Measurements from ENCODE around the gene PRKAA1. TPM values are rescaled to one million over a fixed set of nuclear protein-coding genes. Genes with fewer than 3 reads are reported as not detected.
"Not testable (repeated sequence)": the region's sequence is repeated elsewhere in the genome, so short reads cannot be mapped to it uniquely, and the experiment has no call there.

PRKAA1 gene
- total RNA-seq, 1 donor from 2014 or later: 41.2 TPM

- H3K4me1 ChIP-seq (ENCODE audit: control insufficient read depth in 3 of 3, insufficient read depth in 3 of 3, low read length in 3 of 3); H3K9me3 ChIP-seq (ENCODE audit: control insufficient read depth in 3 of 3, low read length in 3 of 3): not testable (repeated sequence)
Observed at GRCh38 chr5:40825461-40826043, 27.4 kb upstream of the PRKAA1 start.

DNA sequence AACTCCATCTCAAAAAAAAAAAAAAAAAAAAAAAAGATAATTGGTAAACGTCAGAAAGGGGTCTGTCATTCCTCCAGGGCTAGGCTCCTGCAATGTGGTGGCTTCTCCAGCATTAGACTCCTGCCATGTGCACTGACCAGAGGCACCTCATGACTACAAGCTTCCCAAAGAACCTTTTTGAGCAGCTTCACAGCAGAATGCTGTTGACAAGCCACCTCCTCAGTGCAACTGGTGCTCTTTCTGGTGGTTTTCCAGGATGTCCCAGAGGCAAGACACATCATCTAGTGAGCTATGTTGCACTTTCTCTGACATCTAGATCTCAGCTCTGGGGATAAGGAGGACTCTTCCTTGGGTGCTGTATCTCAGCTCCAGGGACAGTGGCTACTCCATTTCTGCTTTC lies 25.3 kb upstream of the PRKAA1 start:
- Histone ChIP-seq H3K4me1 (ENCODE audit: control insufficient read depth in 3 of 3, insufficient read depth in 3 of 3, low read length in 3 of 3) (no peaks in the 10 kb centered on the region), H3K27ac (ENCODE audit: low read depth, low read length) (no peak overlapping the region), H3K36me3 (ENCODE audit: control insufficient read depth in 3 of 3, insufficient read depth in 3 of 3, low read length in 3 of 3) (peaks cover 10 to 19% (median 17%) of the 10 kb centered on the region in 3 donors), H3K4me3 (ENCODE audit: low read length in 3 of 3) (no peak overlapping the region), H3K9ac (ENCODE audit: low read depth in 1 of 3, low read length in 3 of 3) (no peak overlapping the region), H3K9me3 (ENCODE audit: control insufficient read depth in 3 of 3, low read length in 3 of 3) (no peaks in the 10 kb centered on the region), H3K27me3 (ENCODE audit: control insufficient read depth in 3 of 3, insufficient read depth in 3 of 3, low read length in 3 of 3) (no peaks in the 10 kb centered on the region)

More at GRCh38 chr5:40825461-40826043, 27.4 kb upstream of the PRKAA1 start:
- not testable (repeated sequence) for H3K27ac ChIP-seq (ENCODE audit: low read depth, low read length); H3K4me3 ChIP-seq (ENCODE audit: low read length in 3 of 3); H3K27me3 ChIP-seq (ENCODE audit: control insufficient read depth in 3 of 3, insufficient read depth in 3 of 3, low read length in 3 of 3); H3K9ac ChIP-seq (ENCODE audit: low read depth in 1 of 3, low read length in 3 of 3)
- H3K36me3 ChIP-seq (ENCODE audit: control insufficient read depth in 3 of 3, insufficient read depth in 3 of 3, low read length in 3 of 3): peaks cover 19 to 39% (median 33%) of the 10 kb centered on the region in 3 donors

- H3K27ac ChIP-seq (ENCODE audit: low read depth, low read length): no peak overlapping the region
- H3K4me3 ChIP-seq (ENCODE audit: low read length in 3 of 3): no peak overlapping the region
- H3K9me3 ChIP-seq (ENCODE audit: control insufficient read depth in 3 of 3, low read length in 3 of 3): no peaks in the 10 kb centered on the region
- no peak overlapping the region for H3K9ac ChIP-seq (ENCODE audit: low read depth in 1 of 3, low read length in 3 of 3)
- H3K4me1 ChIP-seq (ENCODE audit: control insufficient read depth in 3 of 3, insufficient read depth in 3 of 3, low read length in 3 of 3): no peaks in the 10 kb centered on the region
- no peaks in the 10 kb centered on the region for H3K36me3 ChIP-seq (ENCODE audit: control insufficient read depth in 3 of 3, insufficient read depth in 3 of 3, low read length in 3 of 3)
- no peaks in the 10 kb centered on the region for H3K27me3 ChIP-seq (ENCODE audit: control insufficient read depth in 3 of 3, insufficient read depth in 3 of 3, low read length in 3 of 3)
Observed at GRCh38 chr5:40813698-40814281, 15.6 kb upstream of the PRKAA1 start.

- Histone ChIP-seq H3K4me1 (ENCODE audit: control insufficient read depth in 3 of 3, insufficient read depth in 3 of 3, low read length in 3 of 3) (no peaks in the 10 kb centered on the region), H3K4me3 (ENCODE audit: low read length in 3 of 3) (no peak overlapping the region), H3K27ac (ENCODE audit: low read depth, low read length) (no peak overlapping the region), H3K9ac (ENCODE audit: low read depth in 1 of 3, low read length in 3 of 3) (no peak overlapping the region), H3K36me3 (ENCODE audit: control insufficient read depth in 3 of 3, insufficient read depth in 3 of 3, low read length in 3 of 3) (no peaks in the 10 kb centered on the region), H3K9me3 (ENCODE audit: control insufficient read depth in 3 of 3, low read length in 3 of 3) (no peaks in the 10 kb centered on the region), H3K27me3 (ENCODE audit: control insufficient read depth in 3 of 3, insufficient read depth in 3 of 3, low read length in 3 of 3) (no peaks in the 10 kb centered on the region)
Observed at GRCh38 chr5:40812125-40812524, 14.0 kb upstream of the PRKAA1 start.

GRCh38 chr5:40801771-40802562 lies 3.8 kb upstream of the PRKAA1 start:
- H3K9ac ChIP-seq (ENCODE audit: low read depth in 1 of 3, low read length in 3 of 3): no peak overlapping the region
- no peak overlapping the region for H3K27ac ChIP-seq (ENCODE audit: low read depth, low read length)
- H3K27me3 ChIP-seq (ENCODE audit: control insufficient read depth in 3 of 3, insufficient read depth in 3 of 3, low read length in 3 of 3): no peaks in the 10 kb centered on the region
- H3K4me3 ChIP-seq (ENCODE audit: low read length in 3 of 3): no peak overlapping the region
- H3K36me3 ChIP-seq (ENCODE audit: control insufficient read depth in 3 of 3, insufficient read depth in 3 of 3, low read length in 3 of 3): no peaks in the 10 kb centered on the region
- peaks cover 2 to 13% (median 6%) of the 10 kb centered on the region in 3 donors for H3K4me1 ChIP-seq (ENCODE audit: control insufficient read depth in 3 of 3, insufficient read depth in 3 of 3, low read length in 3 of 3)
- H3K9me3 ChIP-seq (ENCODE audit: control insufficient read depth in 3 of 3, low read length in 3 of 3): no peaks in the 10 kb centered on the region

DNA sequence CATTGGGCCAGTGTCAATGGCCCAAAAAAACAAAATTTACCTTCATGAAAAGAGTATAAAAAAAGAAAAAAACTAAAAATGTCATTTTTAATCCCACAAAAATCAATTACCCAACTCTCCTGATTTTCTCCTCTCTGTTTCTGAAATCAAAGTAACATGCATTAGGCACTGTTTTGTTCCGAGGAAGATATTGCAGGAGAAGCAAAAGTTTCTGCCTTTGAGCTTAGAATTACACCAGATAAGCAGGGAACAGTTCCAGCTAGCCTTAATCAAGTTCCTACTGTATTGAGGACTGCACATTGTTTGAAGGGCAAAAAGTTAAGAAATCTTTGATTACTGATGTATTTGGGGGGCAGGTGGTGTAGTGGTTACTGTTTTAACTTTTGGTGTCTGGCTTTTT lies 1.1 kb upstream of the PRKAA1 start:
- no peaks in the 10 kb centered on the region for H3K27me3 ChIP-seq (ENCODE audit: control insufficient read depth in 3 of 3, insufficient read depth in 3 of 3, low read length in 3 of 3)
- H3K4me1 ChIP-seq (ENCODE audit: control insufficient read depth in 3 of 3, insufficient read depth in 3 of 3, low read length in 3 of 3): peaks cover 6 to 21% (median 14%) of the 10 kb centered on the region in 3 donors
- no peaks in the 10 kb centered on the region for H3K36me3 ChIP-seq (ENCODE audit: control insufficient read depth in 3 of 3, insufficient read depth in 3 of 3, low read length in 3 of 3)
- no peaks in the 10 kb centered on the region for H3K9me3 ChIP-seq (ENCODE audit: control insufficient read depth in 3 of 3, low read length in 3 of 3)
- no peak overlapping the region for H3K27ac ChIP-seq (ENCODE audit: low read depth, low read length)
- peak overlapping the region in 2 of 3 donors; percentile 85 to 88 for H3K9ac ChIP-seq (ENCODE audit: low read depth in 1 of 3, low read length in 3 of 3)
- peak overlapping the region in 1 of 3 donors; percentile 38 for H3K4me3 ChIP-seq (ENCODE audit: low read length in 3 of 3)

DNA sequence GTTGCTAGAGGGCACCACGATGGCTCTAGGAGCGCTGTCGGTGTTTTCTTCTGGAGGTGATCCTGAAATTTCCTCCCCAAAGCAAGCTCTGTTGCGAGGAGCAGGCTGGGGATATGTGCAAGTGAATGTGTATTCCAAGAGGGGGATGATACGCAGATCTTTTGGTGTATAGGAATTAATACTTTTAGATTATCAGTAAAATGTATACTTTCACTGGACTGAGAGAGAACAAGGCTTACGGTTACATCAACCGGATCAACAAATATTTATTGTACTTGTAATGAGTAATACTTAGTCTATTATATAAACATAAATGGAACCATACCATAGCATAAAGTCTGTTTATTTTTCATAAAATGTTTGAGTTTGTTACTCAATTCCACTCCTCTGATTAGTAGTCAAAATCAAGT lies 632 bp upstream of the PRKAA1 start:
- H3K9me3 ChIP-seq (ENCODE audit: control insufficient read depth in 3 of 3, low read length in 3 of 3): no peaks in the 10 kb centered on the region
- H3K9ac ChIP-seq (ENCODE audit: low read depth in 1 of 3, low read length in 3 of 3): peak overlapping the region; percentile 85 to 88 (median 88)
- no peaks in the 10 kb centered on the region for H3K27me3 ChIP-seq (ENCODE audit: control insufficient read depth in 3 of 3, insufficient read depth in 3 of 3, low read length in 3 of 3)
- H3K27ac ChIP-seq (ENCODE audit: low read depth, low read length): peak overlapping the region; percentile 86
- H3K36me3 ChIP-seq (ENCODE audit: control insufficient read depth in 3 of 3, insufficient read depth in 3 of 3, low read length in 3 of 3): no peaks in the 10 kb centered on the region
- H3K4me3 ChIP-seq (ENCODE audit: low read length in 3 of 3): peak overlapping the region; percentile 93 to 96 (median 93)
- peaks cover 6 to 21% (median 14%) of the 10 kb centered on the region in 3 donors for H3K4me1 ChIP-seq (ENCODE audit: control insufficient read depth in 3 of 3, insufficient read depth in 3 of 3, low read length in 3 of 3)

DNA sequence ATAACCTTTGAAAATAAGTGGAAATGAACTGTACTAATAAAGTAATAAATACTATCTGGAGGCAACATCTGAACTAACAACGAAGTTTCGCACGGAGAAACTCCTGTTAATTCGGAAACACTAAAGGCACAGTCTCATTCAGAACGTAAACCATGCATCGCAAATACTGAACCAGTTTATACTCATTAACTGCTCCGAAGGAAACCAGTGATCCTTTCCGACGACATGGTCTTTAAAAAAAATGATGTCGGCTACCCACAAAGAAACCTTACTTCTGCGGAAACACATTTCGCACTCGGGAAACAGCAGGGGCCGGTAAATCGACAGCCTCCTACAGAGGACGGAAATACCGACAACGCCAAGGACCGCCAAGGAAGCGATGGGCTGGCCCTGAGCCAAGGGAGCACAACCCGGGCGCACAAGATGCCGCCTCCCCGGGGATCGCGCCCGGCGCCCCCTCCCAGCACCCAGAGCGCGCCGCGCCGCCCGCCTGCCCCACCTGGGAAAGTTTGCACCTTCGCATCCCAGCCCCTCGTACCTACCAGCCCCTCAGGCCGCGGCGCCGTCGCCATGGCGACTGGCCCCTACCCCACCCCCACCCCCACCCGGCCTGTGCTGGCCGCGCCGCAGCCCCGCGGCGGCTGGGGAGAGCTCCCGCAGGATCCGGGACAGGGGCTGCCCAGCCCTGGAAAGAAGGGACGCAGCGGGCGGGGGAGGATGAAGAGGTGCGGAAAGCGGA lies 732 bp downstream of the PRKAA1 start:
- Histone ChIP-seq H3K4me3 (ENCODE audit: low read length in 3 of 3) (peak overlapping the region; percentile 91 to 96 (median 91)), H3K36me3 (ENCODE audit: control insufficient read depth in 3 of 3, insufficient read depth in 3 of 3, low read length in 3 of 3) (no peaks in the 10 kb centered on the region), H3K9ac (ENCODE audit: low read depth in 1 of 3, low read length in 3 of 3) (peak overlapping the region; percentile 83 to 94 (median 87)), H3K27ac (ENCODE audit: low read depth, low read length) (peak overlapping the region; percentile 88), H3K9me3 (ENCODE audit: control insufficient read depth in 3 of 3, low read length in 3 of 3) (no peaks in the 10 kb centered on the region), H3K27me3 (ENCODE audit: control insufficient read depth in 3 of 3, insufficient read depth in 3 of 3, low read length in 3 of 3) (no peaks in the 10 kb centered on the region), H3K4me1 (ENCODE audit: control insufficient read depth in 3 of 3, insufficient read depth in 3 of 3, low read length in 3 of 3) (peaks cover 6 to 21% (median 14%) of the 10 kb centered on the region in 3 donors)

GRCh38 chr5:40796487-40796889 lies 1.7 kb downstream of the PRKAA1 start:
- H3K9ac ChIP-seq (ENCODE audit: low read depth in 1 of 3, low read length in 3 of 3): no peak overlapping the region
- peak overlapping the region; percentile 9 for H3K27ac ChIP-seq (ENCODE audit: low read depth, low read length)
- no peaks in the 10 kb centered on the region for H3K27me3 ChIP-seq (ENCODE audit: control insufficient read depth in 3 of 3, insufficient read depth in 3 of 3, low read length in 3 of 3)
- H3K4me3 ChIP-seq (ENCODE audit: low read length in 3 of 3): peak overlapping the region in 2 of 3 donors; percentile 91 to 96
- no peaks in the 10 kb centered on the region for H3K36me3 ChIP-seq (ENCODE audit: control insufficient read depth in 3 of 3, insufficient read depth in 3 of 3, low read length in 3 of 3)
- no peaks in the 10 kb centered on the region for H3K9me3 ChIP-seq (ENCODE audit: control insufficient read depth in 3 of 3, low read length in 3 of 3)
- H3K4me1 ChIP-seq (ENCODE audit: control insufficient read depth in 3 of 3, insufficient read depth in 3 of 3, low read length in 3 of 3): peaks cover 8 to 21% (median 18%) of the 10 kb centered on the region in 3 donors

Measured in skeletal muscle tissue (tissue), 4 donors.